ENCODE results near the gene MKS1. TPM values are rescaled to one million over a fixed set of nuclear protein-coding genes. Genes with fewer than 3 reads are reported as not detected.

The MKS1 gene
- total RNA-seq, 1 experiment from 2014 or later = 28.6 TPM

GRCh38 chr17:58207451-58207850 lies 11.6 kb downstream of the MKS1 start:
- peaks cover 2% of the 10 kb centered on the region; the same call in 1 of the 2 replicates for H3K36me3 ChIP-seq (ENCODE audit: control insufficient read depth, insufficient read depth, low read length)
- no peak overlapping the region for H3K27ac Mint-ChIP-seq (ENCODE audit: unreplicated experiment)

GRCh38 chr17:58205936-58206335 lies 13.1 kb downstream of the MKS1 start:
- no peak for TF ChIP-seq CTCF (IDR thresholded peaks at IDR 0.05; ENCODE audit: insufficient read depth in 1 of 2, low read depth in 1 of 2, low read length in 1 of 2, severe bottlenecking in 1 of 2, unreplicated experiment in 1 of 2)
- Mint-ChIP-seq H3K4me3 (ENCODE audit: unreplicated experiment) (no peak overlapping the region), H3K4me1 (ENCODE audit: low read depth, unreplicated experiment) (peaks cover 18% of the 10 kb centered on the region), H3K27me3 (ENCODE audit: insufficient read depth, unreplicated experiment) (no peaks in the 10 kb centered on the region), H3K27ac (ENCODE audit: unreplicated experiment) (no peak overlapping the region), H3K9me3 (ENCODE audit: unreplicated experiment) (no peaks in the 10 kb centered on the region), H3K36me3 (ENCODE audit: insufficient read depth, unreplicated experiment) (no peaks in the 10 kb centered on the region)
- CTCF ChIA-PET = interaction anchor here (0.5 kb wide), 1 partner anchor 414 kb away, joined by 6 read pairs; no protein-coding TSS in a partner anchor
- Histone ChIP-seq H3K36me3 (ENCODE audit: control insufficient read depth, insufficient read depth, low read length) (peaks cover 2% of the 10 kb centered on the region; the same call in 1 of the 2 replicates), H3K27me3 (replicated peaks; ENCODE audit: control insufficient read depth, insufficient read depth, low read length) (no peaks in the 10 kb centered on the region), H3K4me1 (peaks cover 18% of the 10 kb centered on the region), H3K4me3 (ENCODE audit: low read depth, low read length) (no peak overlapping the region), H3K9me3 (no peaks in the 10 kb centered on the region)
- no peak for DNase-seq
- intact Hi-C loops (cut with micrococcal nuclease; ENCODE audit: unreplicated experiment) = no loop called here
- POLR2A ChIA-PET = interaction anchor here (0.6 kb wide), 1 partner anchor 13 kb away, joined by 4 read pairs; the partner anchor contains the start of gene MKS1
- BruUV-seq (replicated peaks) = no TSS peak

More at GRCh38 chr17:58207451-58207850, 11.6 kb downstream of the MKS1 start:
- H3K4me3 ChIP-seq (ENCODE audit: low read depth, low read length) = no peak overlapping the region
- no peak overlapping the region for H3K4me3 Mint-ChIP-seq (ENCODE audit: unreplicated experiment)
- no peaks in the 10 kb centered on the region for H3K36me3 Mint-ChIP-seq (ENCODE audit: insufficient read depth, unreplicated experiment)
- ChIA-PET POLR2A (no interaction called here), CTCF (no interaction called here)
- no peaks in the 10 kb centered on the region for H3K27me3 Mint-ChIP-seq (ENCODE audit: insufficient read depth, unreplicated experiment)
- no peak for TF ChIP-seq CTCF (IDR thresholded peaks at IDR 0.05; ENCODE audit: insufficient read depth in 1 of 2, low read depth in 1 of 2, low read length in 1 of 2, severe bottlenecking in 1 of 2, unreplicated experiment in 1 of 2)
- H3K9me3 ChIP-seq = no peaks in the 10 kb centered on the region
- no peaks in the 10 kb centered on the region for H3K27me3 ChIP-seq (replicated peaks; ENCODE audit: control insufficient read depth, insufficient read depth, low read length)
- intact Hi-C loops (cut with micrococcal nuclease; ENCODE audit: unreplicated experiment) = no loop called here
- H3K4me1 ChIP-seq = peaks cover 18% of the 10 kb centered on the region
- H3K4me1 Mint-ChIP-seq (ENCODE audit: low read depth, unreplicated experiment) = peaks cover 10% of the 10 kb centered on the region
- H3K9me3 Mint-ChIP-seq (ENCODE audit: unreplicated experiment) = no peaks in the 10 kb centered on the region
- BruUV-seq (replicated peaks) = no TSS peak
- no peak for DNase-seq

GRCh38 chr17:58204796-58205195 lies 14.3 kb downstream of the MKS1 start:
- CTCF ChIA-PET = no interaction called here
- POLR2A ChIA-PET = no interaction called here
- no peak overlapping the region for H3K27ac Mint-ChIP-seq (ENCODE audit: unreplicated experiment)
- Histone ChIP-seq H3K4me1 (peaks cover 18% of the 10 kb centered on the region), H3K4me3 (ENCODE audit: low read depth, low read length) (no peak overlapping the region), H3K27me3 (replicated peaks; ENCODE audit: control insufficient read depth, insufficient read depth, low read length) (no peaks in the 10 kb centered on the region), H3K36me3 (ENCODE audit: control insufficient read depth, insufficient read depth, low read length) (peaks cover 2% of the 10 kb centered on the region; the same call in 1 of the 2 replicates), H3K9me3 (no peaks in the 10 kb centered on the region)
- intact Hi-C loops (cut with micrococcal nuclease; ENCODE audit: unreplicated experiment) = no loop called here
- H3K9me3 Mint-ChIP-seq (ENCODE audit: unreplicated experiment) = no peaks in the 10 kb centered on the region
- no peak for DNase-seq
- no peaks in the 10 kb centered on the region for H3K36me3 Mint-ChIP-seq (ENCODE audit: insufficient read depth, unreplicated experiment)
- no peaks in the 10 kb centered on the region for H3K27me3 Mint-ChIP-seq (ENCODE audit: insufficient read depth, unreplicated experiment)
- TF ChIP-seq CTCF (IDR thresholded peaks at IDR 0.05; ENCODE audit: insufficient read depth in 1 of 2, low read depth in 1 of 2, low read length in 1 of 2, severe bottlenecking in 1 of 2, unreplicated experiment in 1 of 2) = no peak
- BruUV-seq (replicated peaks) = no TSS peak
- peaks cover 18% of the 10 kb centered on the region for H3K4me1 Mint-ChIP-seq (ENCODE audit: low read depth, unreplicated experiment)
- H3K4me3 Mint-ChIP-seq (ENCODE audit: unreplicated experiment) = no peak overlapping the region
